Neural progenitor cell (in vitro differentiated cells): ENCODE data around the gene ERFL. TPM values are rescaled to one million over a fixed set of nuclear protein-coding genes. Genes with fewer than 3 reads are reported as not detected.

ENCODE experiments used
- DNase-seq: peaks from one replicate; pipeline ENCODE4 v3.0.0-alpha.2; 2016; ENCODE audit warnings: low spot score
- H2AFZ ChIP-seq: fragments of 200-600 bp; sonication (generic); replicated peaks from 2 replicates; pipeline ENCODE4 v1.6.1; 2016; ENCODE audit warnings: antibody characterized with exemption
- H3F3A ChIP-seq: fragments of 200-600 bp; sonication (generic); 2 replicates; pipeline ENCODE4 v1.6.1; 2016; ENCODE audit warnings: antibody characterized with exemption, low read depth
- H3K27ac ChIP-seq: fragments of 200-600 bp; sonication (generic); 2 replicates; pipeline ENCODE4 v1.5.1; 2016; ENCODE audit warnings: mild to moderate bottlenecking
- H3K27me3 ChIP-seq: fragments of 200-600 bp; sonication (generic); 2 replicates; pipeline ENCODE4 v1.6.1; 2016; ENCODE audit warnings: mild to moderate bottlenecking, moderate library complexity
- H3K36me3 ChIP-seq: fragments of 200-600 bp; sonication (generic); 2 replicates; pipeline ENCODE4 v1.5.1; 2016
- H3K4me1 ChIP-seq: fragments of 200-600 bp; sonication (generic); 2 replicates; pipeline ENCODE4 v1.6.1; 2016; ENCODE audit warnings: mixed run types
- H3K4me2 ChIP-seq: fragments of 200-600 bp; sonication (generic); 2 replicates; pipeline ENCODE4 v1.6.1; 2016
- H3K4me3 ChIP-seq: fragments of 200-600 bp; sonication (generic); 2 replicates; pipeline ENCODE4 v1.5.1; 2016
- H3K79me2 ChIP-seq: fragments of 200-600 bp; sonication (generic); 2 replicates; pipeline ENCODE4 v1.6.1; 2016; ENCODE audit warnings: low read depth
- H3K9ac ChIP-seq: fragments of 200-600 bp; sonication (generic); 2 replicates; pipeline ENCODE4 v1.6.1; 2016
- H3K9me3 ChIP-seq: fragments of 200-600 bp; sonication (generic); 2 replicates; pipeline ENCODE4 v1.5.1; 2016; ENCODE audit warnings: low read depth
- H4K20me1 ChIP-seq: fragments of 200-600 bp; sonication (generic); 2 replicates; pipeline ENCODE4 v1.6.1; 2016; ENCODE audit warnings: low read depth
- H3K27ac Mint-ChIP-seq: 3 replicates; pipeline ENCODE4 v1.8.0; 2021; ENCODE audit warnings: mixed read lengths
- H3K27me3 Mint-ChIP-seq: 2 replicates; pipeline ENCODE4 v1.8.0; 2022; ENCODE audit warnings: low read depth, mild to moderate bottlenecking, inconsistent platforms, moderate library complexity, mixed read lengths; ENCODE audit not compliant: insufficient read depth
- H3K36me3 Mint-ChIP-seq: 3 replicates; pipeline ENCODE4 v1.8.0; 2021; ENCODE audit warnings: mixed read lengths
- H3K4me1 Mint-ChIP-seq: 3 replicates; pipeline ENCODE4 v1.8.0; 2021; ENCODE audit warnings: mixed read lengths
- H3K4me3 Mint-ChIP-seq: 3 replicates; pipeline ENCODE4 v1.8.0; 2021; ENCODE audit warnings: mild to moderate bottlenecking, moderate library complexity, mixed read lengths
- H3K9me3 Mint-ChIP-seq: 3 replicates; pipeline ENCODE4 v1.8.0; 2020; ENCODE audit warnings: mixed read lengths
- EZH2 ChIP-seq: fragments of 200-600 bp; sonication (generic); IDR thresholded peaks from 2 replicates; pipeline ENCODE4 v1.6.1; 2017; ENCODE audit warnings: antibody characterized with exemption, mild to moderate bottlenecking, moderate library complexity
- EZH2phosphoT487 ChIP-seq: fragments of 200-600 bp; sonication (generic); IDR thresholded peaks from 2 replicates; pipeline ENCODE4 v1.6.1; 2017; ENCODE audit warnings: antibody characterized with exemption
- microRNA-seq: library from miRNA; unstranded; fragments of <30 nt; microRNA quantifications from one replicate; pipeline ENCODE4, GENCODE V29; 2016
- small RNA-seq: library from RNA; depleted of rRNA; stranded (forward); fragments of <200 nt; gene quantifications from one replicate; pipeline ENCODE3, GENCODE V24; 2015
- total RNA-seq: library from RNA; depleted of rRNA; stranded (reverse); fragments of >200 nt; gene quantifications from 2 replicates; pipeline ENCODE4 v1.2.3, GENCODE V29; 2015; ENCODE audit warnings: low replicate concordance
- TF ChIP-seq, protein P1 (sequence below): fragments of 200-600 bp; sonication (generic); IDR thresholded peaks from 2 replicates; pipeline ENCODE4 v1.5.1; 2017; ENCODE audit warnings: antibody characterized with exemption, mild to moderate bottlenecking

Gene ERFL
- total RNA-seq, 1 donor from 2014 or later, result 0.65 TPM

GRCh38 chr19:41859213-41859617, 69.0 kb downstream of the ERFL start:
- peaks cover 14% of the 10 kb centered on the region for H3K36me3 ChIP-seq
- H3K27me3 ChIP-seq, result peaks cover 39% of the 10 kb centered on the region
- no peak overlapping the region for H3K9ac ChIP-seq
- no peak overlapping the region for H3K27ac Mint-ChIP-seq
- peaks cover 36% of the 10 kb centered on the region for H3F3A ChIP-seq
- H3K4me3 Mint-ChIP-seq, result peak overlapping the region; percentile 96
- TF ChIP-seq, protein P1, sequence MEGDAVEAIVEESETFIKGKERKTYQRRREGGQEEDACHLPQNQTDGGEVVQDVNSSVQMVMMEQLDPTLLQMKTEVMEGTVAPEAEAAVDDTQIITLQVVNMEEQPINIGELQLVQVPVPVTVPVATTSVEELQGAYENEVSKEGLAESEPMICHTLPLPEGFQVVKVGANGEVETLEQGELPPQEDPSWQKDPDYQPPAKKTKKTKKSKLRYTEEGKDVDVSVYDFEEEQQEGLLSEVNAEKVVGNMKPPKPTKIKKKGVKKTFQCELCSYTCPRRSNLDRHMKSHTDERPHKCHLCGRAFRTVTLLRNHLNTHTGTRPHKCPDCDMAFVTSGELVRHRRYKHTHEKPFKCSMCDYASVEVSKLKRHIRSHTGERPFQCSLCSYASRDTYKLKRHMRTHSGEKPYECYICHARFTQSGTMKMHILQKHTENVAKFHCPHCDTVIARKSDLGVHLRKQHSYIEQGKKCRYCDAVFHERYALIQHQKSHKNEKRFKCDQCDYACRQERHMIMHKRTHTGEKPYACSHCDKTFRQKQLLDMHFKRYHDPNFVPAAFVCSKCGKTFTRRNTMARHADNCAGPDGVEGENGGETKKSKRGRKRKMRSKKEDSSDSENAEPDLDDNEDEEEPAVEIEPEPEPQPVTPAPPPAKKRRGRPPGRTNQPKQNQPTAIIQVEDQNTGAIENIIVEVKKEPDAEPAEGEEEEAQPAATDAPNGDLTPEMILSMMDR, result no peak
- no peak for TF ChIP-seq EZH2phosphoT487
- no peak for TF ChIP-seq EZH2
- peaks cover 12% of the 10 kb centered on the region for H3K27me3 Mint-ChIP-seq
- H3K9me3 ChIP-seq, result no peaks in the 10 kb centered on the region
- H3K36me3 Mint-ChIP-seq, result peaks cover 27% of the 10 kb centered on the region
- DNase-seq, result no peak
- H3K9me3 Mint-ChIP-seq, result no peaks in the 10 kb centered on the region
- H3K27ac ChIP-seq, result no peak overlapping the region
- H3K4me3 ChIP-seq, result peak overlapping the region; percentile 67
- peaks cover 23% of the 10 kb centered on the region for H3K4me1 ChIP-seq
- peaks cover 36% of the 10 kb centered on the region for H4K20me1 ChIP-seq
- H3K4me2 ChIP-seq, result peak overlapping the region; percentile 64
- H2AFZ ChIP-seq, result peak overlapping the region; percentile 64
- peaks cover 31% of the 10 kb centered on the region for H3K4me1 Mint-ChIP-seq
- H3K79me2 ChIP-seq, result peaks cover 42% of the 10 kb centered on the region

Small RNA genes lying within 50 kb of the gene (microRNA-seq; reads per million reads assigned to microRNA genes)
- 0.91 reads per million for gene MIR6797

Small RNA genes lying within 50 kb of the gene (small RNA-seq; reads per million reads assigned to genes)
- not detected for gene MIR6797

Other genes with a start within 250 kb of the ERFL start
- not detected in 2 replicates for gene CEACAM7, start 240.2 kb downstream of the ERFL start, total RNA-seq
- not detected in 2 replicates for gene CEACAM5, start 219.8 kb downstream of the ERFL start, total RNA-seq
- not detected in 2 replicates for gene CEACAM6, start 172.9 kb downstream of the ERFL start, total RNA-seq
- not detected in 2 replicates for gene CEACAM3, start 131.9 kb downstream of the ERFL start, total RNA-seq
- not detected in 2 replicates for gene LYPD4, start 83.8 kb downstream of the ERFL start, total RNA-seq
- not detected in 2 replicates for gene DMRTC2, start 83.4 kb downstream of the ERFL start, total RNA-seq
- gene RPS19, start 68.2 kb downstream of the ERFL start, total RNA-seq, result 1,422 and 2,398 TPM in 2 replicates
- gene CD79A, start 51.2 kb downstream of the ERFL start, total RNA-seq, result 0.11 and 0.25 TPM in 2 replicates
- 10.9 and 25.2 TPM in 2 replicates for gene ARHGEF1, start 45.3 kb downstream of the ERFL start, total RNA-seq
- 33.1 and 108 TPM in 2 replicates for gene RABAC1, start 30.9 kb upstream of the ERFL start, total RNA-seq
- gene ATP1A3, start 65.8 kb upstream of the ERFL start, total RNA-seq, result 1.6 TPM in 1 of 2 replicates, not detected in the other
- gene GRIK5, start 141.8 kb upstream of the ERFL start, total RNA-seq, result 5.8 and 19.4 TPM in 2 replicates
- 13.4 and 35.6 TPM in 2 replicates for gene ZNF574, start 147.7 kb upstream of the ERFL start, total RNA-seq
- 0.31 and 0.69 TPM in 2 replicates for gene POU2F2, start 204.0 kb upstream of the ERFL start, total RNA-seq